HCT116 (cell line): ENCODE measurements around the gene FBXO11. TPM values are rescaled to one million over a fixed set of nuclear protein-coding genes. Genes with fewer than 3 reads are reported as not detected.

ENCODE experiments used
- ATAC-seq: fragments of 200-7000 bp; cut with Tn5 transposase; 2 replicates; pipeline ENCODE4 v1.9.1; 2020; ENCODE audit warnings: mild to moderate bottlenecking, moderate library complexity
- BruUV-seq: library from RNA; stranded (reverse); fragments of 400-500 nt; replicated peaks from 2 replicates; lab custom pipeline; 2021; lab: Mats Ljungman, UMichigan
- CTCF ChIA-PET: fragments of 300-600 bp; sonication (Branson Sonifier 250); formaldehyde crosslinking; loops from one replicate; lab custom pipeline; 2021; ENCODE audit warnings: antibody characterized with exemption; lab: Charles Lee
- POLR2A ChIA-PET: fragments of 300-600, 350-600 bp; sonication (Branson Sonifier 250); formaldehyde crosslinking; loops from one replicate; lab custom pipeline; 2021; ENCODE audit warnings: antibody characterized with exemption; lab: Charles Lee
- RAD21 ChIA-PET, 2 experiments: fragments of 300-600 bp; sonication (Branson Sonifier 250); formaldehyde crosslinking; loops; one replicate each; lab custom pipeline; 2023; ENCODE audit warnings: low total read pairs in 2 of 2; ENCODE audit not compliant: uncharacterized antibody in 2 of 2, unreplicated experiment in 2 of 2, low non-redundant PET in 1 of 2; lab: Charles Lee
- DNase-seq: peaks from one replicate; pipeline ENCODE4 v3.0.0-alpha.2; 2010; ENCODE audit warnings: low read depth, low spot score
- H2AFZ ChIP-seq: fragments of 200-600 bp; shearing (Covaris generic), sonication (generic); 2 replicates; pipeline ENCODE4 v1.6.1; 2017; ENCODE audit warnings: low read depth, mixed run types, mixed read lengths, antibody characterized with exemption, low read length; ENCODE audit not compliant: poor library complexity, severe bottlenecking
- H3K27ac ChIP-seq: 2 replicates; pipeline ENCODE4 v1.5.1; 2012; ENCODE audit warnings: low read depth, low read length
- H3K27me3 ChIP-seq: fragments of 200-600 bp; sonication (generic); 2 replicates; pipeline ENCODE4 v1.6.1; 2016; ENCODE audit warnings: mixed run types, low read length, mixed read lengths; ENCODE audit not compliant: insufficient read depth
- H3K36me3 ChIP-seq, 2 experiments: fragments of 200-500 bp in 1 of 2; fragments of 200-600 bp in 1 of 2; sonication (Bioruptor generic) in 1 of 2; sonication (generic) in 1 of 2; 2 replicates each; pipeline versions ENCODE4 v1.5.1 to v1.6.1; 2014 to 2016; ENCODE audit warnings: low read length in 2 of 2, inconsistent platforms in 1 of 2, mixed read lengths in 1 of 2, mixed run types in 1 of 2; ENCODE audit not compliant: insufficient read depth in 2 of 2, control insufficient read depth in 1 of 2
- H3K4me1 ChIP-seq, 2 experiments: fragments of 200-600 bp in 1 of 2; sonication (generic) in 1 of 2; 2 replicates each; pipeline versions ENCODE4 v1.5.1 to v1.6.1; 2012 to 2017; ENCODE audit warnings: low read length in 2 of 2, inconsistent platforms in 1 of 2, mild to moderate bottlenecking in 1 of 2, mixed read lengths in 1 of 2, mixed run types in 1 of 2, moderate library complexity in 1 of 2; ENCODE audit not compliant: insufficient read depth in 2 of 2, control insufficient read depth in 1 of 2
- H3K4me2 ChIP-seq: fragments of 200-600 bp; sonication (generic); 2 replicates; pipeline ENCODE4 v1.6.1; 2017; ENCODE audit warnings: mixed run types, low read length, mixed read lengths
- H3K4me3 ChIP-seq, 2 experiments: fragments of 200-600 bp in 1 of 2; sonication (generic) in 1 of 2; replicated peaks in 1 of 2; 2 replicates each; pipeline ENCODE4 v1.5.1; 2011 to 2016; ENCODE audit warnings: low read length in 2 of 2, control low read depth in 1 of 2, low read depth in 1 of 2, mild to moderate bottlenecking in 1 of 2, mixed read lengths in 1 of 2, mixed run types in 1 of 2
- H3K79me2 ChIP-seq: fragments of 200-600 bp; sonication (generic); 2 replicates; pipeline ENCODE4 v1.6.1; 2017; ENCODE audit warnings: mild to moderate bottlenecking, mixed run types, low read length, moderate library complexity, mixed read lengths; ENCODE audit not compliant: insufficient read depth
- H3K9ac ChIP-seq: fragments of 200-600 bp; sonication (generic); 2 replicates; pipeline ENCODE4 v1.6.1; 2016; ENCODE audit warnings: low read length, mixed read lengths
- H3K9me2 ChIP-seq: fragments of 200-600 bp; sonication (generic), shearing (Covaris generic); 2 replicates; pipeline ENCODE4 v1.6.1; 2017; ENCODE audit warnings: mixed run types, mild to moderate bottlenecking, moderate library complexity; ENCODE audit not compliant: insufficient read depth
- H3K9me3 ChIP-seq, 2 experiments: fragments of 200-500 bp in 1 of 2; fragments of 200-600 bp in 1 of 2; sonication (Bioruptor generic) in 1 of 2; sonication (generic) in 1 of 2; 2 replicates each; pipeline ENCODE4 v1.6.1; 2014 to 2017; ENCODE audit warnings: low read length in 2 of 2, mixed read lengths in 2 of 2, inconsistent platforms in 1 of 2, low read depth in 1 of 2, mild to moderate bottlenecking in 1 of 2, mixed run types in 1 of 2, moderate library complexity in 1 of 2; ENCODE audit not compliant: control insufficient read depth in 1 of 2, insufficient read depth in 1 of 2
- H4K20me1 ChIP-seq: fragments of 200-600 bp; sonication (generic), shearing (Covaris generic); 2 replicates; pipeline ENCODE4 v1.6.1; 2017; ENCODE audit warnings: mixed run types, mild to moderate bottlenecking, moderate library complexity; ENCODE audit not compliant: insufficient read depth
- CBX3 ChIP-seq: IDR thresholded peaks from 2 replicates; pipeline ENCODE4 v1.6.1; 2012; ENCODE audit warnings: low read depth
- ELF1 ChIP-seq: IDR thresholded peaks from 2 replicates; pipeline ENCODE4 v1.6.1; 2012; ENCODE audit warnings: low read depth, borderline replicate concordance
- EZH2 ChIP-seq: fragments of 200-600 bp; sonication (generic); IDR thresholded peaks from 2 replicates; pipeline ENCODE4 v1.6.1; 2017; ENCODE audit warnings: antibody characterized with exemption, mixed run types
- FOSL1 ChIP-seq: IDR thresholded peaks from 2 replicates; pipeline ENCODE4 v1.6.1; 2012; ENCODE audit warnings: low read depth
- JUND ChIP-seq: IDR thresholded peaks from 2 replicates; pipeline ENCODE4 v1.6.1; 2012
- POLR2A ChIP-seq: IDR thresholded peaks from 2 replicates; pipeline ENCODE4 v1.7.0; 2011; ENCODE audit warnings: borderline replicate concordance; ENCODE audit not compliant: insufficient read depth, insufficient read length; ENCODE audit errors: extremely low read depth
- POLR2AphosphoS5 ChIP-seq: IDR thresholded peaks from 2 replicates; pipeline ENCODE4 v1.6.1; 2011; ENCODE audit warnings: mild to moderate bottlenecking, low read depth, low read length, moderate library complexity
- ZNF274 ChIP-seq: fragments of 200-500 bp; sonication (Bioruptor generic); IDR thresholded peaks from 2 replicates; pipeline ENCODE4 v1.6.1; 2014; ENCODE audit warnings: mild to moderate bottlenecking, low read depth, low read length, inconsistent platforms
- intact Hi-C: fragments of 100-400 bp; cut with micrococcal nuclease; formaldehyde crosslinking; loops from 2 replicates; pipeline ENCODE4 v1.10.0; 2022
- total RNA-seq: library from RNA; stranded (reverse); gene quantifications from one replicate; pipeline ENCODE4 v1.2.1, GENCODE V29; 2021; ENCODE audit not compliant: unreplicated experiment
- TF ChIP-seq, protein P1 (sequence below): IDR thresholded peaks from 2 replicates; pipeline ENCODE4 v1.6.1; 2011; ENCODE audit warnings: mild to moderate bottlenecking, low read length, moderate library complexity; ENCODE audit not compliant: insufficient replicate concordance; ENCODE audit errors: extremely low read depth
- TF ChIP-seq, protein P2 (sequence below): IDR thresholded peaks from 2 replicates; pipeline ENCODE4 v1.6.1; 2012
- TF ChIP-seq, protein P3 (sequence below): IDR thresholded peaks from 2 replicates; pipeline ENCODE4 v1.6.1; 2012

Gene FBXO11
- total RNA-seq, 1 experiment from 2014 or later = 60.2 TPM

DNA sequence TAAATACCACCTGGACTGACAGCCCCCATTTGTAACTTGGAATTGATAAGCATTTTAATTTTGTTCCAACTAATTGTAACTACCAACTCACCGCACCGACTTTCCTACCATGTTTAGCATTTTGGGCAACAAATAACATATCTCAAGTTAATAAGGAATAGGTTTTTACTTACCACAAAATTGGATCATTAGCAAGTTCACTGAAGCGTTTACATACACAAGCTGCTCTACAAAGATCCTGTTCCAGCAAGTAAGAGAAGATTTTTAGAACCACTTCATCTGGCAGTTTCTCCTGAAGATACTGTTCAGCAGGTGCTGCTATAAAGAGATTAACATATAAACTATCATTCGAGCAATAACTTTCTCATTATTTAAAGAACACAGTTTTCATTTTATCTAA, 67.6 kb downstream of the FBXO11 start:
- no TSS peak for BruUV-seq
- no peak for DNase-seq

More for the DNA sequence above, 67.6 kb downstream of the FBXO11 start:
- H3K9ac ChIP-seq = no peak overlapping the region
- H3K4me2 ChIP-seq = no peak overlapping the region
- ChIA-PET CTCF (no interaction called here), POLR2A (no interaction called here), RAD21 (no interaction called here)
- no peak for ATAC-seq
- H2AFZ ChIP-seq = no peak overlapping the region
- H3K79me2 ChIP-seq = peaks cover 12% of the 10 kb centered on the region
- no peak for TF ChIP-seq FOSL1
- no peak for TF ChIP-seq JUND
- TF ChIP-seq, protein P1, sequence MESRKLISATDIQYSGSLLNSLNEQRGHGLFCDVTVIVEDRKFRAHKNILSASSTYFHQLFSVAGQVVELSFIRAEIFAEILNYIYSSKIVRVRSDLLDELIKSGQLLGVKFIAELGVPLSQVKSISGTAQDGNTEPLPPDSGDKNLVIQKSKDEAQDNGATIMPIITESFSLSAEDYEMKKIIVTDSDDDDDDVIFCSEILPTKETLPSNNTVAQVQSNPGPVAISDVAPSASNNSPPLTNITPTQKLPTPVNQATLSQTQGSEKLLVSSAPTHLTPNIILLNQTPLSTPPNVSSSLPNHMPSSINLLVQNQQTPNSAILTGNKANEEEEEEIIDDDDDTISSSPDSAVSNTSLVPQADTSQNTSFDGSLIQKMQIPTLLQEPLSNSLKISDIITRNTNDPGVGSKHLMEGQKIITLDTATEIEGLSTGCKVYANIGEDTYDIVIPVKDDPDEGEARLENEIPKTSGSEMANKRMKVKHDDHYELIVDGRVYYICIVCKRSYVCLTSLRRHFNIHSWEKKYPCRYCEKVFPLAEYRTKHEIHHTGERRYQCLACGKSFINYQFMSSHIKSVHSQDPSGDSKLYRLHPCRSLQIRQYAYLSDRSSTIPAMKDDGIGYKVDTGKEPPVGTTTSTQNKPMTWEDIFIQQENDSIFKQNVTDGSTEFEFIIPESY = no peak
- TF ChIP-seq CBX3 = no peak
- TF ChIP-seq POLR2A = no peak
- no peak for TF ChIP-seq ZNF274
- TF ChIP-seq POLR2AphosphoS5 = no peak
- TF ChIP-seq, protein P2, sequence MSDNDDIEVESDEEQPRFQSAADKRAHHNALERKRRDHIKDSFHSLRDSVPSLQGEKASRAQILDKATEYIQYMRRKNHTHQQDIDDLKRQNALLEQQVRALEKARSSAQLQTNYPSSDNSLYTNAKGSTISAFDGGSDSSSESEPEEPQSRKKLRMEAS = no peak
- TF ChIP-seq, protein P3, sequence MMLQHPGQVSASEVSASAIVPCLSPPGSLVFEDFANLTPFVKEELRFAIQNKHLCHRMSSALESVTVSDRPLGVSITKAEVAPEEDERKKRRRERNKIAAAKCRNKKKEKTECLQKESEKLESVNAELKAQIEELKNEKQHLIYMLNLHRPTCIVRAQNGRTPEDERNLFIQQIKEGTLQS = no peak
- TF ChIP-seq ELF1 = no peak
- no peak for TF ChIP-seq EZH2
- H3K36me3 ChIP-seq = peaks cover 16 to 25% of the 10 kb centered on the region in 2 experiments
- H3K27me3 ChIP-seq = no peaks in the 10 kb centered on the region
- H3K9me3 ChIP-seq = no peaks in the 10 kb centered on the region
- H3K27ac ChIP-seq = no peak overlapping the region
- intact Hi-C loops = no loop called here
- H4K20me1 ChIP-seq = 0 out of 2 replicates have a peak, but pooled peaks cover 3% of the 10 kb centered on the region
- H3K4me1 ChIP-seq = no peaks in the 10 kb centered on the region
- no peaks in the 10 kb centered on the region for H3K9me2 ChIP-seq
- no peak overlapping the region for H3K4me3 ChIP-seq
